HUES64 (cell line): ENCODE measurements around the gene TPSAB1.
"Not testable (repeated sequence)": the region's sequence is repeated elsewhere in the genome, so short reads cannot be mapped to it uniquely, and the experiment has no call there.

Experiments
- H3K27ac ChIP-seq: 2 replicates; pipeline ENCODE4 v1.7.0; 2013; ENCODE audit warnings: low read depth, low read length, inconsistent platforms
- H3K27me3 ChIP-seq: 2 replicates; pipeline ENCODE4 v1.6.1; 2013; ENCODE audit warnings: mild to moderate bottlenecking, low read length; ENCODE audit not compliant: insufficient read depth
- H3K36me3 ChIP-seq: 2 replicates; pipeline ENCODE4 v1.6.1; 2013; ENCODE audit warnings: mild to moderate bottlenecking, low read length; ENCODE audit not compliant: insufficient read depth
- H3K4me1 ChIP-seq: 2 replicates; pipeline ENCODE4 v1.6.1; 2013; ENCODE audit warnings: mild to moderate bottlenecking, low read length, moderate library complexity; ENCODE audit not compliant: insufficient read depth
- H3K4me3 ChIP-seq: 2 replicates; pipeline ENCODE4 v1.5.1; 2013; ENCODE audit warnings: mild to moderate bottlenecking, low read length, moderate library complexity
- H3K9ac ChIP-seq: 2 replicates; pipeline ENCODE4 v1.6.1; 2013; ENCODE audit warnings: mild to moderate bottlenecking, low read depth, low read length
- H3K9me3 ChIP-seq: 2 replicates; pipeline ENCODE4 v1.6.1; 2013; ENCODE audit warnings: low read depth, low read length; ENCODE audit not compliant: insufficient read depth
- WGBS: fragments of 150-250, 120-280 bp; methylation state at CpG from one replicate; pipeline ENCODE4 v1.1.7; 2013; ENCODE audit warnings: missing lambda C conversion rate; 5-methylcytosine and 5-hydroxymethylcytosine counted together

Gene TPSAB1

GRCh38 chr16:1198671-1199346, 41.7 kb upstream of the TPSAB1 start:
- H3K4me1 ChIP-seq, H3K36me3 ChIP-seq, H3K4me3 ChIP-seq, H3K9ac ChIP-seq, H3K27me3 ChIP-seq, H3K9me3 ChIP-seq, H3K27ac ChIP-seq: not testable (repeated sequence)
- 87% methylated on average over 30 of the region's 44 CpGs for WGBS

- Histone ChIP-seq H3K9ac (no peak overlapping the region), H3K27ac (no peak overlapping the region), H3K9me3 (no peaks in the 10 kb centered on the region), H3K4me1 (no peaks in the 10 kb centered on the region), H3K4me3 (no peak overlapping the region), H3K27me3 (no peaks in the 10 kb centered on the region), H3K36me3 (peaks cover 10% of the 10 kb centered on the region; the same call in 1 of the 2 replicates)
- 92% methylated on average over 10 of the region's 19 CpGs for WGBS
Observed at GRCh38 chr16:1199347-1200013, 41.0 kb upstream of the TPSAB1 start.

GRCh38 chr16:1200014-1200627, 40.4 kb upstream of the TPSAB1 start:
- WGBS, result 96% methylated on average over 38 of the region's 38 CpGs
- H3K36me3 ChIP-seq, result peaks cover 10% of the 10 kb centered on the region; the same call in 1 of the 2 replicates

GRCh38 chr16:1201444-1201843, 39.1 kb upstream of the TPSAB1 start:
- Histone ChIP-seq H3K4me3 (no peak overlapping the region), H3K27ac (no peak overlapping the region), H3K9me3 (no peaks in the 10 kb centered on the region), H3K27me3 (no peaks in the 10 kb centered on the region), H3K36me3 (peaks cover 13% of the 10 kb centered on the region), H3K4me1 (no peaks in the 10 kb centered on the region), H3K9ac (no peak overlapping the region)
- 94% methylated on average over 25 of the region's 25 CpGs for WGBS

More at GRCh38 chr16:1200014-1200627, 40.4 kb upstream of the TPSAB1 start:
- Histone ChIP-seq H3K9me3 (no peaks in the 10 kb centered on the region), H3K27me3 (no peaks in the 10 kb centered on the region), H3K4me1 (no peaks in the 10 kb centered on the region), H3K4me3 (no peak overlapping the region), H3K9ac (no peak overlapping the region), H3K27ac (no peak overlapping the region)

GRCh38 chr16:1202274-1202673, 38.2 kb upstream of the TPSAB1 start:
- Histone ChIP-seq H3K9ac (no peak overlapping the region), H3K27ac (no peak overlapping the region), H3K4me1 (no peaks in the 10 kb centered on the region), H3K27me3 (no peaks in the 10 kb centered on the region), H3K36me3 (peaks cover 13% of the 10 kb centered on the region), H3K9me3 (no peaks in the 10 kb centered on the region), H3K4me3 (no peak overlapping the region)
- WGBS, result 96% methylated on average over 18 of the region's 18 CpGs

- H3K4me1 ChIP-seq, result no peaks in the 10 kb centered on the region
- H3K4me3 ChIP-seq, result no peak overlapping the region
- no peaks in the 10 kb centered on the region for H3K9me3 ChIP-seq
- no peaks in the 10 kb centered on the region for H3K27me3 ChIP-seq
- H3K27ac ChIP-seq, result no peak overlapping the region
- peaks cover 28% of the 10 kb centered on the region for H3K36me3 ChIP-seq
- WGBS, result 90% methylated on average over 15 of the region's 21 CpGs
- no peak overlapping the region for H3K9ac ChIP-seq
Observed at GRCh38 chr16:1204933-1205332, 35.6 kb upstream of the TPSAB1 start.

- Histone ChIP-seq H3K27ac (no peak overlapping the region), H3K27me3 (no peaks in the 10 kb centered on the region), H3K9ac (no peak overlapping the region), H3K9me3 (no peaks in the 10 kb centered on the region), H3K4me3 (no peak overlapping the region), H3K4me1 (no peaks in the 10 kb centered on the region), H3K36me3 (peaks cover 34% of the 10 kb centered on the region)
- 79% methylated on average over 9 of the region's 9 CpGs for WGBS
Observed at GRCh38 chr16:1206326-1206725, 34.2 kb upstream of the TPSAB1 start.

- Histone ChIP-seq H3K4me3 (no peak overlapping the region), H3K27ac (no peak overlapping the region), H3K9ac (no peak overlapping the region), H3K36me3 (peaks cover 33% of the 10 kb centered on the region), H3K4me1 (no peaks in the 10 kb centered on the region), H3K27me3 (no peaks in the 10 kb centered on the region), H3K9me3 (no peaks in the 10 kb centered on the region)
- 90% methylated on average over 15 of the region's 16 CpGs for WGBS
Observed at GRCh38 chr16:1206786-1207185, 33.7 kb upstream of the TPSAB1 start.

GRCh38 chr16:1208239-1208830, 32.2 kb upstream of the TPSAB1 start:
- H3K36me3 ChIP-seq, result peaks cover 33% of the 10 kb centered on the region
- no peaks in the 10 kb centered on the region for H3K27me3 ChIP-seq
- no peak overlapping the region for H3K9ac ChIP-seq
- H3K4me1 ChIP-seq, result no peaks in the 10 kb centered on the region
- no peaks in the 10 kb centered on the region for H3K9me3 ChIP-seq
- no peak overlapping the region for H3K27ac ChIP-seq
- 94% methylated on average over 22 of the region's 22 CpGs for WGBS
- no peak overlapping the region for H3K4me3 ChIP-seq

- H3K27ac ChIP-seq, result no peak overlapping the region
Observed at GRCh38 chr16:1209081-1209480, 31.4 kb upstream of the TPSAB1 start.

GRCh38 chr16:1210461-1210860, 30.0 kb upstream of the TPSAB1 start:
- H3K27me3 ChIP-seq, result no peaks in the 10 kb centered on the region
- no peak overlapping the region for H3K9ac ChIP-seq
- no peaks in the 10 kb centered on the region for H3K9me3 ChIP-seq
- H3K36me3 ChIP-seq, result peaks cover 32% of the 10 kb centered on the region; the same call in 1 of the 2 replicates
- H3K27ac ChIP-seq, result no peak overlapping the region
- WGBS, result 96% methylated on average over 23 of the region's 23 CpGs
- H3K4me1 ChIP-seq, result no peaks in the 10 kb centered on the region
- no peak overlapping the region for H3K4me3 ChIP-seq

More at GRCh38 chr16:1209081-1209480, 31.4 kb upstream of the TPSAB1 start:
- Histone ChIP-seq H3K4me1 (no peaks in the 10 kb centered on the region), H3K9ac (no peak overlapping the region), H3K9me3 (no peaks in the 10 kb centered on the region), H3K4me3 (no peak overlapping the region), H3K27me3 (no peaks in the 10 kb centered on the region), H3K36me3 (peaks cover 27% of the 10 kb centered on the region; the same call in 1 of the 2 replicates)
- 97% methylated on average over 43 of the region's 43 CpGs for WGBS
